ENCODE data around the gene TNS3.
"Not testable (repeated sequence)": the region's sequence is repeated elsewhere in the genome, so short reads cannot be mapped to it uniquely, and the experiment has no call there.

The TNS3 gene

DNA sequence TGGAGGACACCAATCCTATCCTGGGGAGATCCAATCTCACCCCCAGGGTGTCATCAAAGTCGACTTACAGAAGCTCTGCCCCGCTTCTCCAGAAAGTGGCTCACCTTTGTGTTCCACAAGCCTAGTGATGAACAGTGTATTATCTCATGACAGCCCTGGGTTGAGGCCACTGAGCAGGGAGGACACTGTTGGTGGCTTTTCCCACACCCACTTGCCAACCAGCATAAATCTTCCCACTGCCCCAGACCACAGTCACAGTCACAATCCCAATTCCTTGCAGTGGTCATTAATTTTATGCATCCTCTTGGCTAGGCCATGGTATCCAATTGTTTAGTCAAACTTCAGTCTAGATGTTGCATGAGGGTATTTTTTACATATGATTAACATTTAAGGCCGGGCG is 18.4 kb downstream of the TNS3 start:
- DNase-seq = no peak

DNA sequence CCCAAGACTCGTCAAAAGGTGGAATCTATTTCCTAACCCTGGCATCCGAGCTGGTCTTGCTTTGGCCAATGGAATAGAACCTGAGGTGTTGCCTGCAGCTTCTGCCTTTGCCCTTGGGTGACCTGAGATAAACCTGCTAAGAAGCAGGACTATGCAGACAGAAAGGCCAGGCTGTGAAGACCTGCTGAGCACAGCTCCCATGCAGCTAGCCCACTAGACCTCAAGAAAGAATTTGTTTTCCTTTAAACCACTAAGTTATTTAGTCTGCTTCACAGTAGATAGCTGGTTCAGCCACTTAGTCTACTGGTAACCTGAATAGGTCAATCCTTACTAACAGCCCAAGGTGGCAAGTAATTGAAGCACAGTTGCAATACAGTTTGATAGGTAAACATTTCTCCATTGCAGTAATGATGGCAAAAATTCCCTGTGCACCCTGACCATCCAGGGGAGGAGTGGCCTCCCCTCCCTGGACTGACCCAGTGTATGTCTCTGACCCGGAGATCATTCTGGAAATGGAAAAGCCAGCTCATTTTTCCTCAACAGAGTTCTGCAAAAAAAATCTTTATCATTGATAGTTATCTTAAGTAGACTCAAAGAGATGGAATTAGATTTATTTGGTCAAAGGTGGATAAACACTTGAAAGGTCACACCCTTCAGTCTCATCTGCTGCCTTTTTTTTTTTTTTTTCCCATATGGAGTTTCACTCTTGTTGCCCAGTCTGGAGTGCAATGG is 20.0 kb downstream of the TNS3 start:
- DNase-seq = no peak

DNA sequence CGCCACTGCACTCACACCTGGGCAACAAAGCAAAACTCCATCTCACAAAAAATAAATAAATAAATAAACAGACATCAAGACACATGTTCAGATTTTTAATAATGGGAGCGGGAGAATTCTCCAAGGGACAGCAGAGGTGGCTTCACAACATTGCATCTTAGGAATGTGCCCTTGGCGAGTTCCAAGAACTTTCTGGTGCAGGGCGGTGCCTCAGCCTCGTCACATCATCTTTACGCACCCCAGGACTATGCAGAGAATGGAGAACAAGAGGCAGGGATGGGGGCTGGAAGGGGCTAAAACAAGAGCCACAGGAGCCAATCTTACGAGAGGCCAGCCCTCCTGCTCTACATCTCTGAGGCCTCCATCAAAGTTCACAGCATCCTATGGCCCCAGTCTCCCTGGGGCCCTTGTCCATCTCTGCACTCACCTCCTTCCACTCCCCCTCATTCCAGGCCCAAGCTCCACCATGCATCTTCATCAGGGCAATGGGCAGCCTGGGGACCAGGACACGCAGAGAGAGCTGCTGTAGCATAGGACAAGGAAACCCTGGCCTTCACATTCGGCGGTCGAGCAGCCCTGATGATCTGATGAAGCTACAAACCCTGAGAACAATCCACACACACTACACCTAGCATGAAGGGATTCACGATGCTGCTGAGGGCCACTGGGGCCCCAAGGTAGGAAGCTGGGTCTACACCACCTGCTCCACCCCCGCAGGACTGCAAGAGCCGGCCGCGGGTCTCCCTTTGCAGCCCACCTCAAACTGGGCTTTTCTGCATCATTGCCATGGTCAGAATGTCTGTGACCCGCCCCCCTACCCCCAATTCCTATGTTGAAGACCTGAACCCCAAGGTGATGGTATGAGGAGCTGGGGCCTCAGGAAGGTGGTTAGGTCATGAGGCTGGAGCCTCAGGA is 22.3 kb downstream of the TNS3 start:
- DNase-seq = no peak

DNA sequence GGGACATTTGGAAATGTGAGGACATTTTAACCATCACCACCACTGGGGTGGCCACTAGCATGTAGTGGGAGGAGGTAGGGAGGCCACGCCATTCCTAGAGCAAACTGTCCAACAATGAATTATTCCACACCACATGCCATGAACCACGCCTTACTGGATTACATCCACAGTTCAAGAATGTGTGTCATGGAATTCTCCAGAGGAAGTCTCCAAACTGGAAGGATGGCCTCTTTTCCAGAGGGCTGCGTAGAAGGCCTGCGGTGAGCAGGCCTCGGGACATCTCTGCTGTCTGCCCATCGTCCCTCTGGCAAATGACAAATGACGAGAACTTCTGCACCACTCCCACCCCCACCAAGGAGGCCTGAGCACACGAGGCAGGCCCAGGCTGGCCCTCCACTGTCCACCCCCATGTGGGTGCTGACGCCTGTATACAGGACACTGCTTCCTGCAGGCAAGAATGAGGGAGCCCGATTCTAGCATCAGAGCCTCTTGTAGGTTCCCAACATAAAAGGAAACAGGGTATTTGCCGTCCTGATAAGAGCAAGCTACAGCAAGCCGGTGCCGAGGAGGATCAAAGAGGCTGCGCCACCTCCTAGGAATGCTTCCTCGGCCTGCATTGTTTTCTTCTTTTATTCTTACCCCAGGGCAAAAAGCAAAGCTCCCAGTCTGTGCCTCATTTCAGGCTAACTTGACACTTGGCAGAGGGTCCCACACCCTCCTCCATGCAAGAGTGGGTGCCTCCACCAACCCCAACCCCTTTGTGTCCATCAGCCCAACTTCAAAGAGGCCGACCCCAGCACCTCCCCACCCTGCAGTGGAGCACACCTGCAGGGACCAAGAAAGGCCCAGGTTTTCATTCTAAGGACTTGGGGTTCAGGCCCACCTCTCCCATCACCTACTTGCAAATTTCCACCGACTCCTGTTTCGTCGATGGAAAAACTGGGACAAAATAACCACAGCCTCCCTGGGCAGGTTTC is 23.9 kb downstream of the TNS3 start:
- no peak for DNase-seq

DNA sequence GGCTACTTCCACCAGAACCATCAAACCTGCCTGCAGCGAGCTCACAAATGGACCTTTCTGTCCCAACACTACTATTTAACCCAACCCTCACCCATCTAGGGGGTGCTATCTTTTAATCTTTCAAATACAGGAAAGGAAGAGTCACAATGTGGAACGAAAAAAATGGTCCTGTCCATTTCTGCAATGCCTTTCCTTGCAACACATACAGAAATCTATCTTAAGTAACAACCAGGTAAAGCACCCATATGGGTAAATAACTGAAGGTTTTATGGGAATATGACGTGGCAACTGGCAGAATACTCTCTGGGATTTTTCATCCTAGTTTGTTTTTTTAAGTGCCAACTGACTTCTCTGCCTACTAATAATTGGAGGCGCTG is 24.6 kb downstream of the TNS3 start:
- no peak for DNase-seq

DNA sequence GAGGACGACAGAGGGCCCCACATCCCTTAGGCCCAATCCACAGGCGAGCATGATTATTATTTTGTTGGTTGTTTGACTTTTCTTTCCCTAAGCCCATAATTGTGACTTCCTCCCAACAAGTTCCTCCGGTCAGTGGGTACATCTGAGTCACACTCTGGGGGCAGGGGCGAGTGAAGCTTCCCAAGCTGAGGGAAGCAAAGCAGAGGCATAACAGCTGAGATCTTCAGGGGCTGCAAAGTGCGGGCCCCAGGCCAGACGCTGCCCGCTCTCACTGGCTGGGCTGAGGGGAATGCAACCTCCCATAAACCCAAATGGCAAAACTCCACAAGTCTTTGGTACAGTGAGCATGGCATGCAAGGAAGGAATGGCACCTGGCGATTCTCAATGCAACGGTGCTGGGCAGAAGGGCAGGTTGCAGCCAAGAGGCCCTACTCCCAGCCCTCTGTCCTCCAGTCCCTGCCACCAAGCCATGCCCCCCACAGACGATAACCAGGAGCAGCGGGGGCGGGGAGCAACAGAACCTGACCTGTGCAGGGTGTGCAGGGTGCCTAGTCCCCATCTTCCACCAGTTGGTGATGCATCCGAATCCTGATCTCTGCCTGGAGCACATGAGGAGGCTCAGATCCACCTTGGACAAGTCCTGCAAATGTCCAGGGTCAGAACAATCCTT is 25.3 kb downstream of the TNS3 start:
- no peak for DNase-seq

DNA sequence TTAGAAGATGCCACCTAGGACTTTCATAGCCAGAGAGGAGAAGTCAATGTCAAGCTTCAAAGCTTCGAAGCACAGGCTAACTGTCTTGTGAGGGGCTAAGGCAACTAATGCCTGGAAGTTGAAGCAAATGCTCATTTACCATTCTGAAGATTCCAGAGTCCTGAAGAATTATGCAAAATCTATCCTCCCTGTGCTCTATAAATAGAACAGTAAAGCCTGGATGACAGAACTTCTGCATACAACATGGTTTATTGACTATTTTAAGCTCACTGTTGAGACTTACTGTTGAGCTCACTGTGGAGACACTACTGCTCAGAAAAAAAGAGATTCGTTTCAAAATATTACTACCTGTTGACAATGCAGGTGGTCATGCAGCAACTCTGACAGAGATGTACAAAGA is 28.6 kb downstream of the TNS3 start:
- DNase-seq = no peak

DNA sequence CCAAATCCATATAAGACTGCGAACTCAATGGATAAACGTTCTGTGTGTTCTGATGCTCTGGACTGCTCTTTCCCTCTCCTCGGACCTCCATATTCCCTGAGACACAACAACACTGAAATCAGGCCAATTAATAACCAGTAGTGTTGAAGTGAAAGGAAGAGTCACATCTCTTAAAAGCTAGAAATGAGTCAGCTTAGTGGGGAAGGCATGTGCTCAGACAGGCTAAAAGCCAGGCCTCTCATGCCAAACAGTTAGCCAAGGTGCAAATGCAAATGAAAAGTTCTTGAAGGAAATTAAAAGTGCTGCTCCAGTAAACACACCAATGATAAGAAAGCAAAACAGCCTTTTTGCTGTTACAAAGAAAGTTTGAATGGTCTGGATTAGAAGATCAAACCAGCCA is 29.3 kb downstream of the TNS3 start:
- DNase-seq = no peak

DNA sequence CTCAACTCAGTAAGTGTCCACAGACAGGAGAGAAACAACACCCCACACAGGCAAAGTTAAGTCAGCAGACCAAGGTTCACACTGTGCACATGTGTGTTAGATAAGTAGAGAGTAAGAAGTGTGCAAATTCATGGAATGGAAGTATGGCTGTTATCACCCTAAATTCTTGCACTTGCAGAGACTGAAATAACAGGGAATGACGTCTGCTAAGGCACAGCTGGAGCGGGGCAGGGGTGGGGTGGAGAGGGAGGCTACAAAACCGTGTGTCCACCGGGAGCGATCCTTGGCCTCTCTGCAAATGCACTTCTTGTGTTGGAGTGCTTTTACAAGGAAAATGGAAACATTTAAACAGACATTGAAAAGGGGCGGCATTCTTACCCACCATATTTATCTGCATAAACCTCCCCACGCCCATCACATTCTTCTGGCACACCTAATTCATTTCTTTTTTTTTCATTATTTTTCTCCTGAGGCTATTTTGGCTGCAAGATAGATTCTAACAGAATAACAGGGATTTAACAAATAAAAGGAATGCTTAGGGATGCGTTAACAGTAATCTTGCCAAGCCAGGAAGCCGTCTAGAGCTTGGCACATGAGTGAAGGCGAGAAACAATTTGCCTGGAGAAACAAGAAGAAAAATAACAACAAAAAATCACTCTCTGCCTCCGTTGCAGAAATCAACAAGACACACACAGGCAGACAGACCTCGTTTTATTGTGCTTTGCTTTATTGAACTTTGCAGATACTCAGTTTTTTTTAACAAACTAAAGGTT is 30.1 kb downstream of the TNS3 start:
- DNase-seq = no peak

DNA sequence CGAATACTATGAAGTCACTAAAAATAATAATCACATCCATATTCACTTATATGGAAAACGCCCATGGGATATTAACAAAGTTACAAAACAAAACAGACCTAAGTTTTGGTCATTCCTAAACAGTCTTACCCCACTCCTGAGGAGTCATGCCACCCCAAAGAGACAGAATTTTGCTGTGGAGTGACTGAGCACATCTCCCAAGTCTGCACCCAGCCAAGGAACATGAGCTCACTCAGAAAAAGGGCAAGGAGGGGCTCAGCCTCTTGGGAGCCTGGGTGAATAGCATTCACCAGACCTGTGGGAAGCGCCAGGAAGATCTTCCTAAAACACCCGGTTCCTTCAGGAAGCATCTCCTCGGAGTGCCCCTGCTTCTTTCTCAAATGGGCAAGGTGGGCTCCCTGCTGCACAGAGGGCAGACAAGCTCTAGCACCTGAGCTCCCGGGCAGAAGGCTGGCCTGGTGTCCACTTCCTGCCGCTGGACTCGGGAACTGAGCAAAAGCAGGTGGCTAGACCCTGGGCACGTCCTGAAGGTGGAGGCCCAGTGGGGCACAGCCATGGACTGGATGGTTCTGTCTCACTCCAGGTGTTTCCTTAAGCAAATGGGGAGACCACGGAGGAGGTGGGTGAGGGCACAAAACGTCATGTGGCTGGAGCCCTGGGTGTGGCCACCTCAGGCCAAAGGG is 31.0 kb downstream of the TNS3 start:
- DNase-seq = no peak

DNA sequence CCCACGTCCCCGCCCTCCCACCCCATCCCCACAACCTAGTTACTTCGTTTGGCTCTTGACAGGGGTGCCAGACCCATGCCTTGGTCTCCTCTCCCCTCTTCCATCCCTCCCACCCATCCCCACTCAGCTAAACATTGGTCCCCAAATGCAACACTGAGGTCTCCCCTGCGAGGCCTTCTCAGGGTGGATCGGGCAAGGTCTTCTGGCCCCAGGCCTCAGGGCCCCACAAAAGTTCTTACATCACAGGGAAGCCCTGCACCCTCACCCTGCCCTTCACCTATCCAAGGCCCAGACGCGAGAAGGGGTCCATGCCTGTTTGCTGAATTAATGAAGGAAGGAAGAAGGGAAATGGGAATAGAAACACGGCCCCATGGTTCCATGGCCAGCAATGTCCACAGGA is 32.0 kb downstream of the TNS3 start:
- DNase-seq = no peak

DNA sequence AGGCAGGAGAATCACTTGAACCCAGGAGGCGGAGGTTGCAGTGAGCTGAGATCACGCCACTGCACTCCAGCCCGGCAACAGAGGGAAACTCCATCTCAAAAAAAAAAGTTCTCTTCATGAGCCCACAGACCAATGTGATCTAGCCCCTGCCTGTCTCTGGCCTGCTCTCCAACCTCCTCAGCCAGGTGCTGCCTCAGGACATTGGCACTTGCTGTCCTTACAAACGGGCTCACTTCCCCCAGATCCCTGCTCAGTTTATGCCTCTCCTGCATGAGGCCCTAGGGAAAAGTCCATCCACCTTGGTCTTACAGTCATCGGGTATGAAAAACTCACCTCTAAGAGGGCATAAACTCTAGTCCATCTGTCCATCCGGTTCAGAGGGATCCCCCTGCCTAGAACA is 32.5 kb downstream of the TNS3 start:
- DNase-seq = no peak

DNA sequence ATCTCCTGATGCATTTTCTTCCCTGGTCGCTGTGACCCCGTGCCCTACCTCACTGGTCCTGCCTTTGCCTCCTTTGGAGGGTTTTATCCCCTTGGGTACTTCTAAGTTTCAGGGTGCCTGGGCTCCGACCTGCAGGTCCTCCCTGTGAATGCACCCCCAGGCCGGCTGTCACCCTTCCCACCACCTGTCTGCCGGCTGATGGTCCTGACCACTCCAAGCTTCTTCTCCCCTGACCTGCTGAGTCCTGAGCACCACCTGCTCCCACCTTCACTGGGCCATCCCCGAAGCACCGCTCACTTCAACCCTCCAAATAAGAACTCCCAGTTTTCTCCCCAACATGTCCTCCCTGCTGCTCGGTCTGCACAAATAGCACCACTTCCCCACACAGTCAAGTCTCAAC is 33.4 kb downstream of the TNS3 start:
- no peak for DNase-seq

DNA sequence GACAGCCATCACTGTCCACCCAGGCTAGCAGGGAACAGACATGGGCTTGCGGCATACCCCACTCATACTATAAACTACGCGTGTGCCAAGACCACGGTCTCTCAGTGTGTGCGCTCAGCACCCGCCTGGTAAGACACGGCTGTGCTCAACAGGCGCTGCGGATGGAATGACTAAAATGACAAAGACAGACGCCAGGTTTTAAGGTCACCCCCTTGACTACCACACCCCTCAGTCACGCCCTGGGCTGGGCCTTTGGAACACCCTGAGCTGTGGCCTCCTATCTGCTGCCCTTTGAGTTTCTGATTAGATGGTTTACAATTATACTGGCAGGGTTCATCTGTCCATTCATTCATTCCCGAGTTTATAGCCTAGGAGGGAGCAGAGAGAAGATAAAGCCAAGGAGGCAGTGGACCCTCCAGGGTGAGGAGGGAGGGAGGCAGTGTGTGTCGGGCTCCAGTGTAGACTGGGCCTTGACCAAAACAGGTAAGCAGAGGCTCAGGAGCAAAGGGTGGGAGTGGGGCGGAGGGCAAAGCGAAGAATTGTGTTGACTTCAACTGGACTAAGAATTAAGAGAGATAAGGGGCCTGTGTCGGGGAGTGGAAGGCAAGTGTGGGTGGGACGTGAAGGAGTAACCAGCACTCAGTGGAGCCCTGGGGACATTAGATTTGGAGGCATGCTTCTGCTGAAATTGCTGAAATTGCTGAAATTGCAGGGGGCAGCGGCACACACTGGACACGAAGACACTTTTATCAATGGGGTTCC is 35.0 kb downstream of the TNS3 start:
- DNase-seq = no peak

DNA sequence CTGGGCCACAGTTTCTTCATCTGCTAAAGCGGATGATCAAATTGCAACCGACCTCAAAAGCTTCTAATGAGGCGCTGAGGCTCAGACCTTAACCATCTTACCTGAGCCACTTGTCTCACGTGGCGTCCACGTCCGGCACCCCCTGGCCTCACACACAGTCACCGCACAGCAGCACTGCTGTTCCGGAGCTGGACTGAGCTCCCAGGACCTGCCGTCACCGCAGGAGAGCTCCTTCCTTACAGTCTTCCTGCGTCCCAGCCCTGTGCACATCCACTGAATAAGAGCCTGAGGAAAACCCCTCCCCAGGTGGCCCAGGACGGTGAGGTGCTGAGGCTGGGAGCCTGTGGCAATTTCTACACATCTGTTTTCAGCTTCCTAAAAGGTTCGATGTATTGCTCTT is 35.7 kb downstream of the TNS3 start:
- no peak for DNase-seq

DNA sequence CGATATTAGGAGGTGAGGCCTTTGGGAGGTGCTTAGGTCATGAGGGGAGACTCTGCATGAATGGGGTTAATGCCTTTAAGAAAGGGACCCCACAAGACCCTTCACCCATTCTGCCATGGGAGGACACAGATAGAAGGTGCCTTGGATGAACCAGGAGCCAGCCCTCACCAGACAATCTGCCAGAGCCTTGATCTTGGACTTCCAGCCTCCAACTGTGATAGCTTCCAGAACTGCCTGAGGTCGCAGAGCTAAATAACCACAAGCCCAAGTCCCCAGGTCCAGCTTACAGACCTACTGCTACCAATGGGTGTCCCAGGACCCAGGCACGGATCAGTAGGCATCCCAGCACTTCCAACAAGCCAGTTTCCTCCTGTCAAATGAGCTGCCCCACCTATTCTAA is 37.5 kb downstream of the TNS3 start:
- no peak for DNase-seq

DNA sequence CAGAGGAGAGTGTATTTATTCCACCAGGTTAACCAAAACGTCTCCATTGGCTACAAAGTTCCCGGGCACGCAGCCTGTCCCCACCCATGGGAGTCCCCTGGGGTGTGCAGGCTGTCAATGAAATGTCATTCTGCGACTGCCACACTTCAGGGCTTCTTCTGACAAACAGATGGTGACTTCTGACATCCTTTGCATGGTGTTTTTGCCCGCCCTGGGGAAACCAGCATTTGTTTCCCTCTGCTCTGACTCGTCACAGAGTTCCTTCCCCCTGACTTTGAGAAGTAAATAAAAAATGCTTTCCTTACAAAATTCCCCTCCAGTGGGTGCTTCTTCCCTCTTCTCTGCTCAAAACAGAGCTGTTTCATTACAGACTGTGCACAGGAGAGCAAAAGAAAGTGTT is 38.2 kb downstream of the TNS3 start:
- no peak for DNase-seq

DNA sequence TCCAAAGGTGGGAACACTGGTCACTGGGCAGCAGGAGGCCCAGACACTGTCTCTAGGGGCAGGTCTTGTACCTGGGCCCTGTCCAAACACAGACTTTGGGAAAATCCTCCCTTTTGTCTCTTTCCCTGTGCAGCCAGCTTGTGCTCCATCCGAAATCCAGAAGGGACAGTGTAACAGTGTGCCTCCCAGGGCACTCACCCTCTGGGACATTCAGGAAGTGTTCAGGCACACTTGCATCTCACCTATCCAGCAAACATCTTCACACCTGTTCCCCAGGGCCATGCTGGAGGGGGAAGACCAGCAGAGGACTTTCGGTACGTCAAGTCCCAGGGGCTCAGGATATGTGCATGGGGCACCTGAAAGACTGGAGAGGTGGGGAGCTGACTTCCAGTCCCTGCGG is 38.9 kb downstream of the TNS3 start:
- no peak for DNase-seq

DNA sequence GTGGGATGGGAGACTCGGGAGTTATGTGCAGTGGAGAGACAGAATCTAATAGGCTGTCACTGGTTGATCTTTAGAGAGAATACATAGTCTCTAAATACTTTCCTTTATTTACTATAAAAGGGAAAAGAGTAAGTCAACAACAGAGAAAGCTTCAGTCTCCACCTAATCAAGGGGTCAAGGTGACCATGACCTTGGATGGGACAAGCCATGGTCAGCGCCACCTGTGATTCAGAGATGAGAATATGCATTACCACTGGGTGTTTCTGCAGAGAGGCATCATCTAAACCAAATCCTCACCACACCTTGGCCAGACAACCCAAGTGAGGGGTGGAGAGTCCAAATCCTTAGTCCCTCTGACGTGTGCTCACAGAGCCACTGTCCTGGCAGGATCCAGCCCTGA is 39.9 kb downstream of the TNS3 start:
- no peak for DNase-seq

DNA sequence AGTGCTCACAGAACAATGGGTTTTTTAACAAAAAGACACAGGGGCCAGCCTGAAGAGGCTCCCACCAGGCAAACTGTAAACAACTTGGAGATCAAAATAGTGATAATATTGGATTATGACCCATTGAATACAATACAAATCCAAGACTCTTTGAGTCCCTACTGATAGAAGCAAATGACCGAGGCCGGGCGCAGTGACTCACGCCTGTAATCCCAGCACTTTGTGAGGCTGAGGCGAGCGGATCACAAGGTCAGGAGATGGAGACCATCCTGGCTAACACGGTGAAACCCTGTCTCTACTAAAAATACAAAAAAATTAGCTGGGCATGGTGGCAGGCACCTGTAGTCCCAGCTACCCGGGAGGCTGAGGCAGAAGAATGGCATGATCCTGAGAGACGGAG is 40.4 kb downstream of the TNS3 start:
- DNase-seq = not testable (repeated sequence)
